ENCODE data around the gene EMILIN2. TPM values are rescaled to one million over a fixed set of nuclear protein-coding genes. Genes with fewer than 3 reads are reported as not detected.

The EMILIN2 gene
- total RNA-seq, 3 donors from 2014 or later (not counting 1 experiment from before 2014, with no cell fraction given), result 8.4 to 25.6 (median 9.8) TPM

DNA sequence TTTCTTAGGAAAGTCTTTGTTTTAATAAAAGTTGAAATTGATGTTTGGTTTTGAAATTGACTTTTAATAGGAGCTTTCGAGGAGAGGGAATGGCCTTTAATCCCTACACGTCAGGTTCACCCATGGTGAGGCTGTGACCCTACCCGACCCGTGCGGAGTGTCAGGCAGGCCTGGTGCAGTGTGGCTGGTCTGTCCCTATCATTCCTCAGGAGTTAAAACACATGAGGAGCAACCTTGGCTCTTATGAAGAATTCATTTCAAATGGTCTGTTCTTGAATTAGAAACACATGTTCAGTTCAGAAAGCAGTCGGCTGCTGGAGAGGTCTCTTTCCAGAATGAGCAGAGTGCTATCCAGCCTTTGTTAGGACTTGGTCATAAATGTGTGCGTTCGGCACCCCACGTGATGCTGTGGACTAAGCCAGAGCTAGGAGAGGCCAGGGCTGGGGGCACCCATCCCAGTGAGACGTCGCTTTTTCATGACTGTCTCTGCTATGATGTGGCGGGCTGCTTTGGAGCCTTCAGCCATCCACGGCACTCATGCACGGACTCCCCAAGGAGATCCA is 54.7 kb downstream of the EMILIN2 start:
- no peak for ATAC-seq
- no peak overlapping the region for H3K4me3 Mint-ChIP-seq
- TF ChIP-seq, protein P1, sequence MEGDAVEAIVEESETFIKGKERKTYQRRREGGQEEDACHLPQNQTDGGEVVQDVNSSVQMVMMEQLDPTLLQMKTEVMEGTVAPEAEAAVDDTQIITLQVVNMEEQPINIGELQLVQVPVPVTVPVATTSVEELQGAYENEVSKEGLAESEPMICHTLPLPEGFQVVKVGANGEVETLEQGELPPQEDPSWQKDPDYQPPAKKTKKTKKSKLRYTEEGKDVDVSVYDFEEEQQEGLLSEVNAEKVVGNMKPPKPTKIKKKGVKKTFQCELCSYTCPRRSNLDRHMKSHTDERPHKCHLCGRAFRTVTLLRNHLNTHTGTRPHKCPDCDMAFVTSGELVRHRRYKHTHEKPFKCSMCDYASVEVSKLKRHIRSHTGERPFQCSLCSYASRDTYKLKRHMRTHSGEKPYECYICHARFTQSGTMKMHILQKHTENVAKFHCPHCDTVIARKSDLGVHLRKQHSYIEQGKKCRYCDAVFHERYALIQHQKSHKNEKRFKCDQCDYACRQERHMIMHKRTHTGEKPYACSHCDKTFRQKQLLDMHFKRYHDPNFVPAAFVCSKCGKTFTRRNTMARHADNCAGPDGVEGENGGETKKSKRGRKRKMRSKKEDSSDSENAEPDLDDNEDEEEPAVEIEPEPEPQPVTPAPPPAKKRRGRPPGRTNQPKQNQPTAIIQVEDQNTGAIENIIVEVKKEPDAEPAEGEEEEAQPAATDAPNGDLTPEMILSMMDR (IDR thresholded peaks at IDR 0.05), result no peak
- DNase-seq, result no peak
- H3K4me1 Mint-ChIP-seq, result peaks cover 0 to 4% of the 10 kb centered on the region in 2 donors
- H3K36me3 Mint-ChIP-seq, result no peaks in the 10 kb centered on the region
- peaks cover 6% of the 10 kb centered on the region for H3K4me1 ChIP-seq (ENCODE audit: control insufficient read depth, insufficient read depth, low read length)
- no peaks in the 10 kb centered on the region for H3K27me3 Mint-ChIP-seq (ENCODE audit: low read depth in 2 of 2)
- H3K9me3 Mint-ChIP-seq, result no peaks in the 10 kb centered on the region
- H3K36me3 ChIP-seq (ENCODE audit: control insufficient read depth, insufficient read depth, low read length), result no peaks in the 10 kb centered on the region
- WGBS (ENCODE audit: insufficient coverage), result 97% methylated on average over 14 of the region's 14 CpGs
- no peak overlapping the region for H3K27ac Mint-ChIP-seq
- no peak overlapping the region for H3K4me3 ChIP-seq (ENCODE audit: low read length)
- intact Hi-C loops (cut with micrococcal nuclease), result no loop called here
- H3K9me3 ChIP-seq (ENCODE audit: control insufficient read depth, insufficient read depth, low read length), result no peaks in the 10 kb centered on the region
- H3K27me3 ChIP-seq (ENCODE audit: control insufficient read depth, insufficient read depth, low read length), result no peaks in the 10 kb centered on the region
- H3K27ac ChIP-seq (ENCODE audit: low read length), result no peak overlapping the region

DNA sequence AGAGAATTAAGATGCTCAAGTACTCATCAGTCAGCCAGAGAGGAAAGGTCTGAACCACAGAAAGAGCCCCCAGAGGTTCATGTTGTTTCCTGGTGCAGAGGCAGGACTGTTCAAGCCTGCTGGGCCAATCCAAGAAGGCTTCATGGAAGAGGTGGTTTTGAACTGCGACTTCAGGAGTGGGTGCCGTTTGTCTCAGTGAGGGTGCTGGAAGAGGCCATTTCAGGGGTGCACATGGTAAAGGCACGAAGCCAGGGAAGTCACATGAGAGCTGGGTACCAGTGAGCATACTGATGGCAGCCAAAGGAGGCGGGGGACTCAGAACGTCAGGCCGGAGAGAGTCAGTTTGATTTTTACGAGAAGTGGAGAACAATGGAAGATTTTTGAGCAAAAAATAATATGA is 55.5 kb downstream of the EMILIN2 start:
- WGBS (ENCODE audit: insufficient coverage), result 92% methylated on average over 7 of the region's 7 CpGs
- TF ChIP-seq, protein P1 (IDR thresholded peaks at IDR 0.05), result no peak
- Mint-ChIP-seq H3K9me3 (no peaks in the 10 kb centered on the region), H3K4me1 (peaks cover 3 to 8% of the 10 kb centered on the region in 2 donors), H3K36me3 (no peaks in the 10 kb centered on the region), H3K27ac (no peak overlapping the region), H3K27me3 (ENCODE audit: low read depth in 2 of 2) (no peaks in the 10 kb centered on the region), H3K4me3 (no peak overlapping the region)
- intact Hi-C loops (cut with micrococcal nuclease), result no loop called here
- Histone ChIP-seq H3K36me3 (ENCODE audit: control insufficient read depth, insufficient read depth, low read length) (no peaks in the 10 kb centered on the region), H3K4me1 (ENCODE audit: control insufficient read depth, insufficient read depth, low read length) (peaks cover 11% of the 10 kb centered on the region), H3K4me3 (ENCODE audit: low read length) (no peak overlapping the region), H3K27ac (ENCODE audit: low read length) (no peak overlapping the region), H3K9me3 (ENCODE audit: control insufficient read depth, insufficient read depth, low read length) (no peaks in the 10 kb centered on the region), H3K27me3 (ENCODE audit: control insufficient read depth, insufficient read depth, low read length) (no peaks in the 10 kb centered on the region)
- no peak for ATAC-seq
- no peak for DNase-seq

DNA sequence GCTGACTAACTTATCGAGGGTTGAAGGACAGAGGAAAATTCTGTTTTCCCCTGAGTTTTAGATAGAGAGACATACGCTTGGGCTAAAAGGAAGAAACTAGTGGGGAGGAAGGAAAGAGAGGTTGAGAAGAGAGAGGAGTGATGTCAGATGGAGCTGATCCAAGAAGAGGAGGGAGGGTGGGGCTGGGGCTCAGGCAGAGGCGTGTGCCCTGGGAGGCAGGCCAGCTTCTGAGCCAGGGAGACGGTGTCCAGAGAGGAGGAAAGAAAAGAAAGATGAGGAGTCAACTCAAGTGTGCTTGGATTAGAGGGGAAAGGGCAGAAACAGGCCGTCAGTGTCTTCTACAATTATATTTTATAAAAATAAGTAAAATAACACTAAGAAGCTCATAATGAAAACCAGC is 56.2 kb downstream of the EMILIN2 start:
- Mint-ChIP-seq H3K27me3 (ENCODE audit: low read depth in 2 of 2) (no peaks in the 10 kb centered on the region), H3K27ac (no peak overlapping the region), H3K9me3 (no peaks in the 10 kb centered on the region), H3K4me1 (peaks cover 9 to 12% of the 10 kb centered on the region in 2 donors), H3K36me3 (no peaks in the 10 kb centered on the region), H3K4me3 (no peak overlapping the region)
- no peaks in the 10 kb centered on the region for H3K36me3 ChIP-seq (ENCODE audit: control insufficient read depth, insufficient read depth, low read length)
- no peaks in the 10 kb centered on the region for H3K27me3 ChIP-seq (ENCODE audit: control insufficient read depth, insufficient read depth, low read length)
- no peak for ATAC-seq
- H3K27ac ChIP-seq (ENCODE audit: low read length), result no peak overlapping the region
- TF ChIP-seq, protein P1 (IDR thresholded peaks at IDR 0.05), result no peak
- intact Hi-C loops (cut with micrococcal nuclease), result no loop called here
- H3K4me3 ChIP-seq (ENCODE audit: low read length), result no peak overlapping the region
- H3K9me3 ChIP-seq (ENCODE audit: control insufficient read depth, insufficient read depth, low read length), result no peaks in the 10 kb centered on the region
- 61% methylated on average over 4 of the region's 5 CpGs for WGBS (ENCODE audit: insufficient coverage)
- peaks cover 16% of the 10 kb centered on the region for H3K4me1 ChIP-seq (ENCODE audit: control insufficient read depth, insufficient read depth, low read length)
- DNase-seq, result no peak
